Ovary (tissue), 3 donors: ENCODE measurements around the gene INAFM1.

ENCODE experiments used
- CTCF ChIP-seq, 3 donors: fragments of 450-650 bp in 2 of 3; fragments of 200-600 bp in 1 of 3; IDR thresholded peaks; one replicate each; pipeline versions ENCODE4 v1.5.1 to v1.8.0; 2016 to 2022; ENCODE audit warnings: antibody characterized with exemption in 3 of 3, mild to moderate bottlenecking in 1 of 3
- EP300 ChIP-seq: sonication (generic); formaldehyde crosslinking; IDR thresholded peaks from one replicate; pipeline ENCODE4 v1.6.1; 2017; ENCODE audit warnings: antibody characterized with exemption
- POLR2A ChIP-seq: fragments of 450-650 bp; IDR thresholded peaks from one replicate; pipeline ENCODE4 v1.6.1; 2017; ENCODE audit warnings: antibody characterized with exemption, mild to moderate bottlenecking, moderate library complexity
- donor health status: DM: no; HTN: no; CAD: no.

GRCh38 chr19:47323872-47324271 is 49.2 kb downstream of the INAFM1 start:
- TF ChIP-seq CTCF (IDR thresholded peaks at IDR 0.05) (no peak), POLR2A (no peak), EP300 (no peak)
